HG03439 (cell line): ENCODE measurements around the gene THRA.

Experiments used
- ATAC-seq: cut with Tn5 transposase; IDR thresholded peaks from one replicate; pipeline ENCODE4 v1.9.1; 2021; ENCODE audit warnings: mild to moderate bottlenecking, moderate library complexity; ENCODE audit not compliant: unreplicated experiment

THRA gene

DNA sequence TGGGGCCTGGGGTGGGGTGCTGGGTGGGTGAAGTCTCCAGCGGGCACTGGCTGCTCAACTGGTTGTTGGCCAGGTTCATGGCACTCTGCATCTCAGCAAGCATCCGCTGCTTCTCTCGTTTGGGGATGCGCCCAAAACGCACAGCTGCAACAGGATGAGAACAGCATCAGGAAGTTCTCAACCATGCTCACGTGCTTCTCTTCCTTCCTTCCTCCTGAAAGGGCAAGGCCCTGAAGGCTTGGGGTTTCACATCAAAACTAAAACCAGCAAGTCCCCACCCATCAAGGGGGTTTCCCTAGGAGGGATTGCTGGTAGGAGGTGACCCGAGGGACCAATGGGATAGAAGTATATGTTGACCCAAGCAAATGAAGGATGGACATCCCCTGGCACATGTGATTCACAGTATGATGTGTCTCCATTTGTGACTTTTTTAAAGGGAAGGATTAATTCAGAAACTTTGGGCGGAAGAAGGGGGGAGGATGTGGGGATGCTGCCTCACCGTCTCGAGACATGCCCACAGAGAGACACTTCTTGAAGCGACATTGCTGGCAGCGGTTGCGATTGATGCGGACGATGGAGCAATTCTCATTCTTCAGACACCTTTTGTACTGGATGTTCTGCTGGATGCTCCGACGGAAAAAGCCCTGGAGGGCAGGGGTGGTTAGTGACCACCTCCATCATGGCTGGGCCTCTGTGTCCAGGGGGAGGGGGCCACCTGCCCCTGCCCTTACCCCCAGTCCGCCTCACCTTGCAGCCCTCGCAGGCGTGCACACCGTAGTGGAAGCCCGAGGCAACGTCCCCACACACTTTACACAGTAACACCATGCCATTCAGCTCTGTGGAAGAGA lies 33.4 kb downstream of the THRA start:
- peak; percentile 44 for ATAC-seq

DNA sequence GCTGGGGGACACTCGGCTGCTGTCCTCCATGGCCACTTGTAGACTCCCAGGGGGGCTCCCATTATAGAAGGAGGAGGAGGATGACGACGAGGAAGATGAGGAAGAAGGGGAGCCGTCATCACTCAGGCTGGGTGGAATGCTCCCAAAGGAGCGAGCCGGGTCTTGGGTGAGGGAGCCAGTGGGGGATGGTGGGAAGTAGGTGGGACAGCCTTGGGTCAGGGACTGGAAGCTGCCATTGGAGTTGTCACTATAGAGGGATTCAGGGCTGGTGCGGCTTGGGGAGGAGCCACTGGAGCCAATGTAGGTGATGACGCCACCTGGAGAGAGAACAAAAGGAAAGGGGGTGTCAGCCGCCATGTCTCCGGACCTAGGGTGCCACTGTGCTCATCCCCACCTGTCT lies 34.3 kb downstream of the THRA start:
- no peak for ATAC-seq

DNA sequence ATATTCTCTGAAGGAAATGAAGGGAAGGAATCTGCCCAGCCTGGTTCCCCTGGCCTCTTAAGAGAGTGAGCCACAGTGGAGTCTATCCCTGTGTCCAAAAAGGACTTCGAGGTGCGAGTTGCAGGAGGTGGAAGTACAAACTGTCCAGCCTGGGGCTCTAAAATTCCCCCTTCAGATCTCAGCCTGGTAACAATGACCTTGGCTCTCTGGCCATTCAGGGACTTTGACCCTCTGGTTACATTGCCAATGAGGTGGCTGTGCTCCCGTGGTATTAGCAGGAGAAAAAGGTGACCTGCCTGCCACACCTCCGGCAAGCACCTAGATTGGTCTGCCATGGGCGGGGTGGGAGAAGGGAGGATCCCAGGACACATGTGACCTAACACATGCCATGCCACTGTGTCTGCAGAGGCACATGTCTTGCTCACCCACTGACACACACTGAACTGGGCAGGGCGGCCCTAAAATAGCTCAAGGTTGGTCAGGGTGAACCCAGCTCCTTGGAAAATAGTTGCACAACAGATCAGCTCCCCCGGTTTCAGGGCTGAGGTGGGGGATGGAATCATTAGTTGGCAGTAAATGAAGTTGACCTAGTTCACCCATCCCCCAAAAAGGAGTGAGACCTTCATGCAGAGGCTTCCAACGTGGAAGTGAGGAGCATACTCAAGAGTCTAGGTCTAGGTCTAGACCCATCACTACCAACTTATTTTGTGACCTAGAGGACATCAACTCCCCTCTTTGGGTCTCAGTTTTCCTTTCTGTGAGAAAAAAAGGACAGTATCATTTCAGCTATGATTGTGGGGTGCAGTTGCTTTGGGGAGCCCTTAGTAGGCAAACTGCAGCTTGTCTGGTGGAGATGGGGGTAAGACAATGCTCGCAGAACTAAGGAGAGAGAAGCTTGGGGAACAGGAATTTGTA lies 35.4 kb downstream of the THRA start:
- ATAC-seq, result no peak

DNA sequence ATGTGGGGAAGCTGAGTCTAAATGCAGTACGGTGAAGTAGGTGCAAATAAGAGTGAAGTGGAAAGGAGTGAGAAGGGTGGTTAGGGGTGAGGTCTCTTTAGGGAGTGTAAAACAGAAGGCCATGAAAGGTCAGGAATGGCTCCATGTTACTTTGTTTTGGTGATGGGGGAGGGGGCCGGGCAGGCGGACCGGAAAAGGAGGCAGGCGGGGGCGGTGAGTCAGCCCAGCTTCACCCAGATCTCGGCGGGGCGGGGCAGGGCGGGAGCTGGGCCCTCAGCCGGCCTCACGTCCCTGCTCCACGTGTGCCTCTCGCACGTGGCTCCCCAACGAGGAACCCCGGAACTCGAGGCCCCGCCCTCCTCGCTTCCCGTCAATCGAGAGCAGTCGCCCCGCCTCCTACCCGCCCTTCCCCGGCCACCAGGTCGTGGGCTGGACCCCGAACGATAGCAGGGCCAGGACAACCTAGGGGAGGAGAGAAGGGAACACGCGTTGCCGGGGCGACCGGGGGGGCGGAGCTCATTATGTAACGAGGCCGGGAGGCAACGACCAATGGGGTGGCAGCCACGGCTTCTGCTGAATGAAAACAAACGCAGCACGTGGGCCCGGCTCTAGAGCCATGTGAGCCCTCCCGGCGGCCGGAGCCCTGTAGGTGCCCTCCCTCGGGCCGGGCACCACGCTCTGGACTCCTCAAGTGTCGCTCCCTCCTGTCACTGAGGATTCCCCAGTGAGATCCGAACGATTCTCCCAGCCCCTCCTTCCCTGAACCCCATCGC lies 36.3 kb downstream of the THRA start:
- ATAC-seq, result peak; percentile 68

DNA sequence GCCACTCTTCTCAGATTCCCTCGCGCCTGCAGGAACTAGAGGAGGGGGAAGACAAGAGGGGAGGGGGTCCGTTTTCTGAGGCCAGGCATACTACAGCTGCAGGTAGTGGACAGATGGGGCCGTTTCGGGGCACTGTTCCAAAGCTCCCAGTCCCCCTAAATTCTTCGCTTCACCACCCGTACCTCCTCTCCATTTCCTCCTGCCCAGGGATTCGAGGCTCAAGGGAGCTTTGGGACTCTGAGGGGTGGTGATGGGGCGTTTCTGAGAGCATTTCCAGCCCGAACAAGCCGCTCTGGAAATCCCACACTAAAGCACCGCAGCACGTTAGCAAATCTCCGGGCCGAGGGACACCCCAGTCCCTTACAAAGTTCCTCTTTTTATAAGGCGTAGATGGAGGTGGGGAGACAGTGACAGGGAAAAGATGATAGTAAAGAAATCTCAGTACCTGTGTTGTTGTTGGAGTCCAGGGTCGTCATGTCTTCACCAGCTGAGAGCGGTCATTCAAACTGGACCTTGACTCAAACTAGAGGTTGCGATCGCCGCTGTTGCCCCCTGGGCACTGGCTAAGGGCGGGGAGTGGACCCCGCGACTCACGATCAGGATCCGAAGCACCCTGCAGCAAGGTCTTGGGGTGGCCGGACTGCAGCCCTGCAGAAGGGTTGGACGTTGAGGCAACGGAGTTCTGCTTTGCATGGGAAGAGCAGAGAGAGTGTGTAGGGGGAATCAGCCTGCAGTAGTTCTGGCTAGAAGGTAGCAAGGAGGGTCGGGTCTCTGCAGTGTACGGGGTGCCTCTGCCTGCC lies 37.1 kb downstream of the THRA start:
- no peak for ATAC-seq

DNA sequence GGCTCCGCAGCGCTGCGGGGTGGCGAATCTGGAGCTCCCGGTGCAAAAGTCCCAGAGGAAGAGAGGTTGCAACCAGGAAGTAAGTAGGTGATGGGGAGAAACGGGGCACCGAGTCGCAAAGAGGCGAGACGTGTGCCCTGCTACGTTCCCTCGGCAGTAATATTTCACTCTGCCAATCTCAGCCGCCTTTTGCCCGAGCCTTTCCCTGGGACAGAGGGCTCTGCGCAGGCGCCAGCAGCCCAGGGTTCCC lies 37.6 kb downstream of the THRA start, which contains the start of gene NR1D1:
TSS of gene NR1D1 (minus strand) at position 171 of the 250 bp plus-strand sequence. CDS start 495 bp downstream, outside the sequence.
- ATAC-seq, result no peak

DNA sequence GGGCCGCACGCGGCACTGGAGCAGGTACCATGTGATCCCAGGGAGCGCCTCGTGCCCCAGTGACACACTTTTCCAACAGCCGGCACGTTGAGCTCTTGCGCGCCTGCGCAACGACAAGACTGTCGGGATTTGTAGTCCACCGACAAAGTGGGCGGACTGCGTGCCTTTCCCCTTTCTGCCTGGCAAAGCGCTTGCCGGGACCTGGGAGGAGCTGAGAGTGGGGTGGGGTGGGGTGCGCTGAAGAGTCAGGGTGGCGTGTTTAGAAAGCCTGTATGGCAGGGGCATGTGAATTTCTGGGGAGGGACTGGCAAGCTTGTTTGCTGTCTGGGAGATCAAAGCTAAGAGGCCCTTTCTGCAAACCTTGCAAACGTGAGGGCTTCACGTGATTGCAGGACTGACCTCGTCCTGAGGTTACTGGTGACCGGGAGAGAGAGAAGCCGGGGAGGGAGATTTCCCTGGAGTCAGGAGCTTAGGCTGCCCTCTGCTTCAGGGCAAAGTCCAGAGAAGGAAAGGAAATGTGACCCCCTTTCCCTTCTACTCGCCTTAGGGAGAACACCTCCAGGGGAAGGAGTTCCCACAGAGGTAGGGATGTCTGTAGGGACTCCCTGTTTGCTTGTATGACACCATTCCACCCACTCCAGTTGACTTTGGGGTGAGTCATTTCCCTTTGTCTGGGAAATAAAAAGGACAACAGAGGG lies 38.1 kb downstream of the THRA start:
- ATAC-seq, result peak; percentile 30

DNA sequence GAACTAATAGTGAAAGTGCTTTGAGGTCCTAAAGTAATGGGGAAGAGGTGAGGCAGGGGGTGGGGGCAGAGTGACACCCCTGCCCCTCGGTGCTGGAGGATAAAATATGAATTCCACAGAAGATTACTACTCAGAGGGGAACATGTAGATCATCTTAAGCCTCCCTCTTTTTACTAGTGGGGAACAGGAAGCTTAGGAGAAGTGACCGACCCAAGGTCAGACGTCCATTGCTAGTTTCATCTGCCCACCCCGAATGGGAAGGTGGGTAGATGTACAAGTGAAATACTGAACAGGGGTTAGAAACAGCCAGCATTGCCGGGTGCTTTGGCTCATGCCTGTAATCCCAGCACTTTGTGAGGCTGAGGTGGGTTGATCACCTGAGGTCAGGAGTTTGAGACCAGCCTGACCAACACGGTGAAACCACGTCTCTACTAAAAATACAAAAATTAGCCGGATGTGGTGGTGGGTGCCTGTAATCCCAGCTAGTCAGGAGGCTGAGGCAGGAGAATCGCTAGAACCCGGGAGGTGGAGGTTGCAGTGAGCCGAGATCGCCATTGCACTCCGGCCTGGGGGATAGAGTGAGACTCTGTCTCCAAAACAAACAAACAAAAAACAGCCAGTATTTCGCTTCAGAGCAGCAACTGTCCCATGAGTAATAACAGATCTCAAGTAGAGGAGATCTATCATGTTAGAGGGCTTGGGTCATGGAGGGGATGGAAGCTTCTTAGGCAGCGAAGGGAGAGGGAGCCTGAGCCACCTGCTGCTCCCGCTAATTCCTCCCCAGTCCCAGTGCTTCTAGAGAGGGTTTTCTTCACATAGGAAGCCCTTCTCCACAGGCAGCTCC lies 38.8 kb downstream of the THRA start:
- ATAC-seq, result no peak

DNA sequence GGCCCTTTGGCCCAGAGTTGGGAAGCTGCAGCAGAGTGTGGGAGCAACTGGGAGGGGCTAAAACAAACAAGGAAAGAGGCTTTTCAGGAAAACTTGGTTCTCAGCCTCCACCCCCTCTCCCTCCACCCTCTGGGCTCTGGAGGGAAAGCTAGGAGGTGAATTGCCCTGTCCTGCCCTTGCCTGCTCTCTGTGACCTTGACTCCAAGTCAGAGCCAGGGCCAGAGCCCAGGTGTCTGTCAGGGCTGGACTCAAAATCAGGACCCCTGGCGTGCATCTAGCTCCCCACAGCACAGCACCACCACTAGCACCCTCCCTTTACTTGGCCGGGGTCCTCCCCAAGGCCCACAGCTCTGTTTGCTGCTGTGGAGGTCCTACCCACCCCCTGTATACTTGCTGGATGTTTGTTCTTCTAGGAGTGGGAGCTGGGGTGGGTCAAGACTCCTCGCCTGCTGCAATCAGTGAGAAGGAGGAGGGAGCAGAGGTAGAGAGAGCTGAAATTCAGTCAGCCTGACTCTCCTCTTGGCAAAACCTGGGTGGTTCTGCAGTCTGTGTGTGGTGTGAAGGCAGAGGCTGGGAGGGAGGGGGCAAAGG lies 40.4 kb downstream of the THRA start:
- no peak for ATAC-seq

DNA sequence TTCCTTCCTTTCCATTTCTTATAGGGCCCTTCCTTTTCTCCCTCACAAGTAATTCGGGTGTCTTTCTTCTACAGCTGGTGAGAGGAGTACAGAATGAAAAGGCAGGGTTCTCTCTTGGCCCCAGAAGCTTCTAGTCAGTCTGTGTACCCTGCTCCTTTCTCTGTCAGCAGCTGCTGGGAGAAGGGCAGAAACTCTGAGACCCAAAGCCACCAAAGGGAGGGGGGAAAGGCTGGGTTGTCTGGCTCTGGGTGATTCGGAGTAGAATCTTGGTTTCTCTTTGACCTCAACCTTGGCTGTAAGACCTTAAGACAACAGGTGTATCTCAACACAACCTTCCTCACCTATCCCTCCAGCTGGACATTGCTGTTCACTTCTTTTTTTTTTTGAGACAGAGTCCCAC lies 40.9 kb downstream of the THRA start:
- no peak for ATAC-seq

DNA sequence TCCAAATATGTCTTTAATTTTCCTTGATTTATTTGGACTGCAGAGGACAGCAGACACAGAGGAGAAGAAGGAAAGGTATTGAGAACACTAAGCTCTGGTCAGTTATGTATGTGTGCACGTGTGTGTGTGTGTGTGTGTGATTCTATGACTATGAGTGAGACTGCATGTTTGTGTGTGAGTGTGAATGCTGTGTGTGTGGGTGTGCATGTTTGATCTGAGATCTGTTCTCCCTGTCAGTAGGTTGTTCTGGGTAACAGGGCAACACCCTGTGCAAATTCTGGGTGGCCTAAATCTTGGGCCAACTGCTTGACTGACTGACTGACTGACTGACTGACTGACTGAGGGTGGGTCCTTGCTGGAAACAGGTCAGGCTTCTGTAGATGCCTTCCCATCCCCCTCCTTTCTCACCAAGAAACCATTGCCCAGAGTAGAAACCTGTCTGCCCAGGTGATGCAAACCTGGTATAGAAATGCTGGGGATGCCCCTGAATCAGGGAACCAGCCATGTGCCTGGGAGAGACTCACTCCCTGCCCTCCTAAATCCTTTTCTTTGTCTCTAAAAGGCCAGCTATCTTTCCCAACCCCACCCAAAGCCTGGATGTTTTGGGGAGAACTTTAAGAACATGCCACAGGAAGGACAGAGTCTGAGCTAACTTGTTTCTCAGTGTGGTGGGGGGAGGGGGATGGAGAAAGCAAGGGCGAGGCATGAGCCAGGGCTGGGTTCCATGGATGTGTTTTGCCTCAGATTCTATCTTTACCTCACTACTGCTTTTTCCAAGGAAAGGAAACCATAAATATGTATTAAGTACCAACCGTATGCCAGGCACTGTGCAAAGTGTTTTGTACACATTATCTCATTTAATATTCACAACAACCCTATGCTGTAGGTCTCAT lies 42.1 kb downstream of the THRA start:
- ATAC-seq, result no peak

DNA sequence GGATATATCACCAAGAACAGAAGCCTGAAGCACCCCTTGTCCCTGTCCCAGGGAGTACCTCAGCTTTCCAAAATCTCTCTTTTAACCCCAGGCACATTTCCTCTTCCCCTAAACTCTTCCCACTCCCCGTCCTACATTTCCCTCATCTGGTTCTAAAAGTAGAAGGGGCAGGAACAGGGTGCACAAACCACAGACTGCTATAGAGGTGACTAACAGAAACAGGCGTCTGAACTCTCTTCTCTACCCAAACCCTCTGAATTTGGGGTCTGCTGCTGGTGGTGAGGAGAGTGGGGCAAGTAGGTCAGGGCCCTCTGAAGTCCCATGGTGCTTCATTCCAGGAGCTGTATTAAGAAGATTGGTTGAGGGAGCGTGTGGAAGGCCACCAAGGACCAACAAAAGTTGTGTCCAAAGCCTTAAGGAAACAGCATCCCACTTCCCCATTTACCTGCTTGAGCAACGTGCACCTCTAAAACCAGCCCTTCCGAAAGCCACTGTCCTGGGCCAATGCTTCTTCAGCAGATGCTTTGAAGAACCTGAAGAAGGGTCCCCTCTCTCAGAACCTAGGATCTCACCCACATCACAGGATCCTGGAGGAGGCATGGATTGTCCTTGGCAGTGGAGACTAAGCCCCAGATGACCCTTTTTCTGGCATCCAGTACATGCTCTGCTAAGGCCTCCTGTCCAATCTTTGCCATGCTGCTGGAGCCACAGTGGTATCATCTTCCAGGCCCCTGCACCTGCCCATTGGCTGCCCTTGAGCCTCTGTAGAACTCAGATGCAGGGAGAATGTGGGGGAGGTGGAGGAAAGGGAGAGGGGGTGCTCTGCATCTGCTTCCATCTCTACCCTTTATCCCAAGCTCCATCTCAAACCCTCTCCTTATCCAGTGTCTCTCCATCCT lies 43.3 kb downstream of the THRA start:
- ATAC-seq, result no peak

DNA sequence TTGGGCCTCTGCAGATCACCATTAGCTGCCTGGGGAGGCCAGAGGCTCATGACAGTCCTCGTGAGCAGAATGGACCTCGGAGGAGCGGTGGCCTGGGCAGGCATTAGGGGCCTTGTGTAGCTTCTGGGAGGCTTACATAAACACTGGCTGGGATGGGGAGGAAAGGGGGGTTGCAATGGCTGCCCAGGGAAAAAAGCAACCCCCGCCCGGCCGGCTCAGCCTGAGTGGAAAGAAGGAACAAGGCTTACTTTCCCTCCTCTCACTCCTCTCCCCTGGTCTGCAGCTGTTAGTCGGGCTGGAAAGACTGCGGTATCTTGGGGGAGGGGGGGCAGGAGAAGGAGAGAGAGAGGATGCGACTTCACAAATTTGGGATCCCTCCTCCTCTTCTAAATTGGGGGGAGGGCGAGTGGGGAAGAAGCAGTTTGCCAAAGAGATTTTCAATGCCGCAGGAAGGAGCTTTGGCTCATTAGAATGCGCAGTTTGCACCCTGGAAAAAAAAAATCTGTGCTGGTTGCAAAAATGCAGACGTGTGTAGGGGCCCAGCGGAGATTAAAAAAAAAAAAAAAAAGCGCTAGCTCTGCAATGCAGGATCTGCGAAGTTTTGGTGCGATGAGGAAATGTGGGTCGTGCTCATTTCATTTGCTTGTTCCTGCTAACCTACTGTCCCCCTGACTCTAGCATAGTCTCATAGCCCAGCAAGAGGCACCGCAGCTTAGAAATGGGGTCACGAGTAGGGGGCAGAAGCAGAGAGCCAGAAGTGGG lies 44.2 kb downstream of the THRA start:
- ATAC-seq, result no peak

DNA sequence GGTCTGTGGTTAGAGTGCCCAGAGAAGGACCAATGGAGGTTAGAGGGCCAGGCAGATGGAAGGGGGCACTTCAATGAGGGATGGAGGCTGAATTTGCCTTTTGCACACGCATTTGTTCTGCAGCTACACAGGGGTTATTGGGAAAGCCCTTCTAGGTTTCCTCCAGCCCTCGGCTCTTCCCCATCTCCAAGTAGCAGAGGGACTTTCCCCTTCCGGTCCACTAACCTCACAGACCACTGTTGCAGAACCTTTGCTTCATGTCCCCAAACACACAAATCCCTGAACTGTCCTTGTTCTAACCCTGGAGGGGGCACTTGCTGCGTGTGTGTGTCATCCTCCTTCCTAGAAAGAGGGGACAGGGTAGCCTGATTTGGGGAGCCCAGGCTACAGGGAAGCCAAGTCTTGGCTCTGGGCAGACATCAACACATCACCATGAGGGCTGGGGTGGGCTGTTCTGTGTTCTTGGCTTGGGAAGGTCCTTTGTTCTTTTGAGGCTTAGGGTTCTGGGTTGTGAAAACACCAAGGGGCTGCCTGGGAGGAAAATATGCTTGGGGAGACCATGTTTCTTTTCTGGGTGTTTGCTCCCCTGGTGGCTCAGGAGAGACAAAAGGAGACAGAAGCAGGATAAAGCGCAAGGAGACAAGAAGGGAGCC lies 44.9 kb downstream of the THRA start:
- ATAC-seq, result no peak
